HEK293 (cell line): ENCODE measurements around the gene CTNNA2.

Experiments
- CTCF ChIA-PET: fragments of 350-600 bp; formaldehyde crosslinking; extraction: SDS; loops from one replicate; lab custom pipeline; 2021; ENCODE audit warnings: antibody characterized with exemption; lab: Yijun Ruan, JAX
- POLR2A ChIA-PET: fragments of 300-600 bp; formaldehyde crosslinking; extraction: SDS; loops from one replicate; lab custom pipeline; 2020; ENCODE audit warnings: antibody characterized with exemption, inconsistent platforms; lab: Yijun Ruan, JAX
- H3K27ac ChIP-seq: fragments of 200-500 bp; sonication (Bioruptor generic); 2 replicates; pipeline ENCODE4 v1.5.1; 2014; ENCODE audit warnings: low read depth, low read length, control low read depth, inconsistent platforms; ENCODE audit errors: extremely low read depth
- H3K36me3 ChIP-seq, 2 experiments: fragments of 200-500 bp in 1 of 2; sonication (Bioruptor generic) in 1 of 2; 1 replicate in 1 of 2; 2 replicates in 1 of 2; pipeline ENCODE4 v1.5.1; 2014 to 2017; ENCODE audit warnings: inconsistent platforms in 2 of 2, low read length in 2 of 2; ENCODE audit not compliant: control insufficient read depth in 2 of 2, insufficient read depth in 1 of 2
- H3K4me1 ChIP-seq: fragments of 200-500 bp; sonication (Bioruptor generic); 2 replicates; pipeline ENCODE4 v1.5.1; 2014; ENCODE audit warnings: mild to moderate bottlenecking, low read length, inconsistent platforms; ENCODE audit not compliant: control insufficient read depth, insufficient read depth
- H3K4me3 ChIP-seq: 2 replicates; pipeline ENCODE4 v1.5.1; 2011; ENCODE audit warnings: low read depth, mild to moderate bottlenecking, control low read depth, low read length, moderate library complexity
- H3K9me3 ChIP-seq: fragments of 200-500 bp; sonication (Bioruptor generic); 2 replicates; pipeline ENCODE4 v1.5.1; 2014; ENCODE audit warnings: low read depth, low read length, inconsistent platforms; ENCODE audit not compliant: control insufficient read depth, insufficient read depth
- BCL11A ChIP-seq: fragments of 450-650 bp; formaldehyde crosslinking; IDR thresholded peaks from 2 replicates; pipeline ENCODE4 v1.5.1; 2016; ENCODE audit warnings: low read depth, missing biosample characterization, missing genetic modification characterization
- GLIS1 ChIP-seq: fragments of 450-650 bp; formaldehyde crosslinking; IDR thresholded peaks from 2 replicates; pipeline ENCODE4 v1.5.1; 2016; ENCODE audit warnings: missing biosample characterization, missing genetic modification characterization
- MEIS1 ChIP-seq: sonication (generic); formaldehyde crosslinking; IDR thresholded peaks from 2 replicates; pipeline ENCODE4 v1.8.1; 2022; ENCODE audit warnings: missing genetic modification reagents, mild to moderate bottlenecking, borderline replicate concordance
- MYNN ChIP-seq: fragments of 450-650 bp; formaldehyde crosslinking; IDR thresholded peaks from 2 replicates; pipeline ENCODE4 v1.5.1; 2016; ENCODE audit warnings: missing biosample characterization, missing genetic modification characterization, borderline replicate concordance
- PBX3 ChIP-seq: sonication (generic); formaldehyde crosslinking; IDR thresholded peaks from 2 replicates; pipeline ENCODE4 v1.8.1; 2022; ENCODE audit warnings: mild to moderate bottlenecking, moderate library complexity, missing genetic modification reagents
- ZBTB1 ChIP-seq: fragments of 450-650 bp; formaldehyde crosslinking; IDR thresholded peaks from 2 replicates; pipeline ENCODE4 v1.5.1; 2016; ENCODE audit warnings: missing biosample characterization, missing genetic modification characterization
- ZBTB48 ChIP-seq: fragments of 450-650 bp; formaldehyde crosslinking; IDR thresholded peaks from 2 replicates; pipeline ENCODE4 v1.5.1; 2016; ENCODE audit warnings: missing biosample characterization, missing genetic modification characterization
- ZBTB7A ChIP-seq: fragments of 450-650 bp; formaldehyde crosslinking; IDR thresholded peaks from 2 replicates; pipeline ENCODE4 v1.5.1; 2016; ENCODE audit warnings: low read depth, missing biosample characterization, missing genetic modification characterization
- ZEB2 ChIP-seq: fragments of 450-650 bp; formaldehyde crosslinking; IDR thresholded peaks from 2 replicates; pipeline ENCODE4 v1.5.1; 2016; ENCODE audit warnings: missing biosample characterization, missing genetic modification characterization
- ZFP37 ChIP-seq: fragments of 450-650 bp; formaldehyde crosslinking; IDR thresholded peaks from 2 replicates; pipeline ENCODE4 v1.5.1; 2016; ENCODE audit warnings: missing biosample characterization, missing genetic modification characterization
- ZNF366 ChIP-seq: fragments of 450-650 bp; formaldehyde crosslinking; conservative IDR thresholded peaks from 2 replicates; pipeline ENCODE4 v1.5.1; 2016; ENCODE audit warnings: missing biosample characterization, missing genetic modification characterization
- ZNF473 ChIP-seq: fragments of 450-650 bp; formaldehyde crosslinking; IDR thresholded peaks from 2 replicates; pipeline ENCODE4 v1.5.1; 2017; ENCODE audit warnings: missing biosample characterization, missing genetic modification characterization
- ZNF610 ChIP-seq: fragments of 450-650 bp; formaldehyde crosslinking; IDR thresholded peaks from 2 replicates; pipeline ENCODE4 v1.5.1; 2016; ENCODE audit warnings: missing biosample characterization, missing genetic modification characterization, borderline replicate concordance
- ZNF677 ChIP-seq: fragments of 450-650 bp; IDR thresholded peaks from 2 replicates; pipeline ENCODE4 v1.5.0; 2018; ENCODE audit warnings: missing biosample characterization, mild to moderate bottlenecking, missing genetic modification characterization, moderate library complexity
- ZSCAN16 ChIP-seq: fragments of 450-650 bp; formaldehyde crosslinking; IDR thresholded peaks from 2 replicates; pipeline ENCODE4 v1.5.1; 2016; ENCODE audit warnings: missing biosample characterization, missing genetic modification characterization
- TF ChIP-seq, protein P1 (sequence below): fragments of 450-650 bp; formaldehyde crosslinking; IDR thresholded peaks from 2 replicates; pipeline ENCODE4; 2016; ENCODE audit warnings: missing biosample characterization, missing genetic modification characterization
- TF ChIP-seq, protein P2 (sequence below): fragments of 450-650 bp; formaldehyde crosslinking; optimal IDR thresholded peaks from 2 replicates; pipeline ENCODE3; 2016; ENCODE audit warnings: missing biosample characterization, mild to moderate bottlenecking, missing genetic modification characterization
- TF ChIP-seq, protein P3 (sequence below): fragments of 450-650 bp; formaldehyde crosslinking; IDR thresholded peaks from 2 replicates; pipeline ENCODE4 v1.5.1; 2016; ENCODE audit warnings: missing biosample characterization, missing genetic modification characterization
- TF ChIP-seq, protein P4 (sequence below): fragments of 450-650 bp; formaldehyde crosslinking; IDR thresholded peaks from 2 replicates; pipeline ENCODE4 v1.5.0; 2017; ENCODE audit warnings: missing biosample characterization, missing genetic modification characterization, borderline replicate concordance

CTNNA2 gene

GRCh38 chr2:80136338-80136737 lies 623.5 kb downstream of the CTNNA2 start (continued):
- TF ChIP-seq, protein P1, sequence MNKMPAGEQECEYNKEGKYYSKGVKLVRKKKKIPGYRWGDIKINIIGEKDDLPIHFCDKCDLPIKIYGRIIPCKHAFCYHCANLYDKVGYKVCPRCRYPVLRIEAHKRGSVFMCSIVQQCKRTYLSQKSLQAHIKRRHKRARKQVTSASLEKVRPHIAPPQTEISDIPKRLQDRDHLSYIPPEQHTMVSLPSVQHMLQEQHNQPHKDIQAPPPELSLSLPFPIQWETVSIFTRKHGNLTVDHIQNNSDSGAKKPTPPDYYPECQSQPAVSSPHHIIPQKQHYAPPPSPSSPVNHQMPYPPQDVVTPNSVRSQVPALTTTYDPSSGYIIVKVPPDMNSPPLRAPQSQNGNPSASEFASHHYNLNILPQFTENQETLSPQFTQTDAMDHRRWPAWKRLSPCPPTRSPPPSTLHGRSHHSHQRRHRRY (tag by site-specific recombination) = no peak
- TF ChIP-seq PBX3 (CRISPR knock-in tag) = no peak
- TF ChIP-seq ZSCAN16 (tag by site-specific recombination) = no peak
- TF ChIP-seq, protein P2, sequence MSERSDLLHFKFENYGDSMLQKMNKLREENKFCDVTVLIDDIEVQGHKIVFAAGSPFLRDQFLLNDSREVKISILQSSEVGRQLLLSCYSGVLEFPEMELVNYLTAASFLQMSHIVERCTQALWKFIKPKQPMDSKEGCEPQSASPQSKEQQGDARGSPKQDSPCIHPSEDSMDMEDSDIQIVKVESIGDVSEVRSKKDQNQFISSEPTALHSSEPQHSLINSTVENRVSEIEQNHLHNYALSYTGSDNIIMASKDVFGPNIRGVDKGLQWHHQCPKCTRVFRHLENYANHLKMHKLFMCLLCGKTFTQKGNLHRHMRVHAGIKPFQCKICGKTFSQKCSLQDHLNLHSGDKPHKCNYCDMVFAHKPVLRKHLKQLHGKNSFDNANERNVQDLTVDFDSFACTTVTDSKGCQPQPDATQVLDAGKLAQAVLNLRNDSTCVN (tag by site-specific recombination) = no peak

- TF ChIP-seq BCL11A (tag by site-specific recombination) (no peak), ZBTB7A (tag by site-specific recombination) (no peak), ZBTB48 (no peak), ZEB2 (tag by site-specific recombination) (no peak), ZFP37 (tag by site-specific recombination) (no peak), MYNN (tag by site-specific recombination) (no peak), ZNF473 (tag by site-specific recombination) (no peak), ZNF366 (tag by site-specific recombination) (no peak), PBX3 (CRISPR knock-in tag) (no peak), ZNF610 (tag by site-specific recombination) (no peak), MEIS1 (no peak), GLIS1 (tag by site-specific recombination) (no peak), ZNF677 (tag by site-specific recombination) (no peak), ZBTB1 (no peak)
- TF ChIP-seq, protein P3, sequence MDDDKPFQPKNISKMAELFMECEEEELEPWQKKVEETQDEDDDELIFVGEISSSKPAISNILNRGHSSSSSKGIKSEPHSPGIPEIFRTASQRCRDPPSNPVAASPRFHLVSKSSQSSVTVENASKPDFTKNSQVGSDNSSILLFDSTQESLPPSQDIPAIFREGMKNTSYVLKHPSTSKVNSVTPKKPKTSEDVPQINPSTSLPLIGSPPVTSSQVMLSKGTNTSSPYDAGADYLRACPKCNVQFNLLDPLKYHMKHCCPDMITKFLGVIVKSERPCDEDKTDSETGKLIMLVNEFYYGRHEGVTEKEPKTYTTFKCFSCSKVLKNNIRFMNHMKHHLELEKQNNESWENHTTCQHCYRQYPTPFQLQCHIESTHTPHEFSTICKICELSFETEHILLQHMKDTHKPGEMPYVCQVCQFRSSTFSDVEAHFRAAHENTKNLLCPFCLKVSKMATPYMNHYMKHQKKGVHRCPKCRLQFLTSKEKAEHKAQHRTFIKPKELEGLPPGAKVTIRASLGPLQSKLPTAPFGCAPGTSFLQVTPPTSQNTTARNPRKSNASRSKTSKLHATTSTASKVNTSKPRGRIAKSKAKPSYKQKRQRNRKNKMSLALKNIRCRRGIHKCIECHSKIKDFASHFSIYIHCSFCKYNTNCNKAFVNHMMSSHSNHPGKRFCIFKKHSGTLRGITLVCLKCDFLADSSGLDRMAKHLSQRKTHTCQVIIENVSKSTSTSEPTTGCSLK (tag by site-specific recombination) = no peak
- TF ChIP-seq, protein P4, sequence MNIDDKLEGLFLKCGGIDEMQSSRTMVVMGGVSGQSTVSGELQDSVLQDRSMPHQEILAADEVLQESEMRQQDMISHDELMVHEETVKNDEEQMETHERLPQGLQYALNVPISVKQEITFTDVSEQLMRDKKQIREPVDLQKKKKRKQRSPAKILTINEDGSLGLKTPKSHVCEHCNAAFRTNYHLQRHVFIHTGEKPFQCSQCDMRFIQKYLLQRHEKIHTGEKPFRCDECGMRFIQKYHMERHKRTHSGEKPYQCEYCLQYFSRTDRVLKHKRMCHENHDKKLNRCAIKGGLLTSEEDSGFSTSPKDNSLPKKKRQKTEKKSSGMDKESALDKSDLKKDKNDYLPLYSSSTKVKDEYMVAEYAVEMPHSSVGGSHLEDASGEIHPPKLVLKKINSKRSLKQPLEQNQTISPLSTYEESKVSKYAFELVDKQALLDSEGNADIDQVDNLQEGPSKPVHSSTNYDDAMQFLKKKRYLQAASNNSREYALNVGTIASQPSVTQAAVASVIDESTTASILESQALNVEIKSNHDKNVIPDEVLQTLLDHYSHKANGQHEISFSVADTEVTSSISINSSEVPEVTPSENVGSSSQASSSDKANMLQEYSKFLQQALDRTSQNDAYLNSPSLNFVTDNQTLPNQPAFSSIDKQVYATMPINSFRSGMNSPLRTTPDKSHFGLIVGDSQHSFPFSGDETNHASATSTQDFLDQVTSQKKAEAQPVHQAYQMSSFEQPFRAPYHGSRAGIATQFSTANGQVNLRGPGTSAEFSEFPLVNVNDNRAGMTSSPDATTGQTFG (tag by site-specific recombination) = no peak
- POLR2A ChIA-PET = no interaction called here
- CTCF ChIA-PET = no interaction called here
- no peaks in the 10 kb centered on the region for H3K4me1 ChIP-seq
- H3K4me3 ChIP-seq = no peak overlapping the region
- no peaks in the 10 kb centered on the region for H3K9me3 ChIP-seq
- no peaks in the 10 kb centered on the region for H3K36me3 ChIP-seq
- H3K27ac ChIP-seq = no peak overlapping the region
These were observed 626.1 kb downstream of the CTNNA2 start for GRCh38 chr2:80139001-80139400.
